Hypothalamus (tissue), 51 donors: ENCODE measurements around the gene FBXW4.
A peak's percentile ranks its signal among the peaks of the same experiment; 100 is the strongest.

Experiments used
- DNase-seq, 51 donors: peaks; one replicate each; lab custom pipeline; 2025; lab: John Stamatoyannopoulos, UW

FBXW4 gene

DNA sequence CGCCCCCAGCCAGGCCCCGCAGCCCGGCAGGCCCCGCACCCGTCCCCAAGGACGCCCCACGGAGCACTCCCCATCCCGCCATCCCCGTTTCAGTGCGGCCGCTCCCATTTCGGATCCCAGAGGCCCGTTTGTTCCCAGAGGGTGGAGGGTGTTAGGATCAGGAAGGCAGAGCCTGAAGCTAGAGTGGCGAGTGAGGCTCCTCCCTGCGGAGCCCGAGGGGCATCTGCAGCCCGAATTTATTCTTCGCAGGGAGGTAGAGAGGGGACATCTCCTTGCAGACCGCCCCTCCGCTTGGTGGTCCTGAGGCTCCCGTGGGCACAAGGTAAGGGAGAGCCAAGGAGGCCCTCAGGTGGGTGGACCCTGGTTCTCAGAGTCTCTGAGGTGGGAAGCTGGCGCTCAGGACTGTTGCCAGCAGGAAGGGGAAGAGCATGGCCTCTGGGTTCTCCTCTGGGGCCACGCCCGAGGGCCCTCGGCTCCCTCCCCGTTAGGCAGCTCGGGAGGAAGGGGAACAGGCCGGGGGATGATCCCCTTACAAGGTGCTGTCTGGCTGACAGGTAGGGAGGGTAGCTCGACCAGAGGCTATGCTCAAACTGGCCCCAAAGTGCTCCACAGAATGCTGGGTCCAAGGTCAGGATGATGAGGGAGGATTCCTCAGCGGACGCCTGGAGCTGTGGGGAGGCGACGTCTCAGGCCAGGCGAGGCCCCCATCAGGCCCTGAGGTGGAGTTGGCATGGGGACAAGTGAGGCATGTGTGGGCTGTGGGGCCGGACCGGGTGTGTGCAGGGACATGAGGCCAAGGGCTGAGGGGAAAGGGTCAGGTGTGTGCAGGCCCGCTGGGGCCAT is 124.3 kb downstream of the FBXW4 start:
- DNase-seq, result peak in 10 of 51 donors; percentile 13 to 72 (median 26)

DNA sequence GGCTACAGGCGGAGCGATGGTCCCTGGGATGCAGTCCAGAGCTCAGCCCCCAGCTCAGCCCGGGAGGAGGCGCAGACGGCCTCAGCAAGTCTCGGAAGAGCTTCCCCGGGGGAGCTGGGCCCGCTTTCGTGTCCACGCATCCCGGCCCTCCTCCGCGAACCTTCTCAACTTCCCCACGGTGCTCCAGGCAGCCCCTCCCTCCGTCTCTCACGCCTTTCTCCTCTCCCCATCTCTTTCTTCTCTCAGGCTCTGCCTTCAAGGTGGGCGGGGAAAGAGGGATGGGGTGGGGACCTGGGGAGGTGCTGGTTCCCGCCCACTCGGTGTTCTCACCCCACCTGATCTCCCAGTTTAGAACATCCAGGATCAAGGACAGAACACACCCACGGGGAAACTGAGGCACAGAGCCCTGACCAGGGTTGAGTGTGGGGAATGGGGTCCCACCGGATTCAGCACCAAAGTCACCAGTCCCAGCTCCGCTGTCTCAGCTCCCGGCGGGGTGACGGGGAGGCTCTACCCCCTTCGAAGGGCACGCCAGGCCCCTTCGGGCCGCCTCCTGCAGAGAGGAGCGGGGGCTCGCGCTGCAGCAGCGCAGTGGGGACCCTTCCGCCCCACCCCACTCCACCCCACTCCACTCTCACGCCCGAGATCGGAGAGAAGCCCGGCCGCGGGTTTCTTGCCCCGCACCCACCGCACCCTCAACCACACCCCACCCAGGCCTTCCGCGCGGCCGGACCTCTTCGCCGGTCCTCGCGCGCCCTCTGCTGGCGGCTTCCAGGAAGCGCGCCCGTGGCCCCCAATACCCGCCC is 125.1 kb downstream of the FBXW4 start:
- peak in 43 of 51 donors; percentile 10 to 86 (median 51) for DNase-seq

DNA sequence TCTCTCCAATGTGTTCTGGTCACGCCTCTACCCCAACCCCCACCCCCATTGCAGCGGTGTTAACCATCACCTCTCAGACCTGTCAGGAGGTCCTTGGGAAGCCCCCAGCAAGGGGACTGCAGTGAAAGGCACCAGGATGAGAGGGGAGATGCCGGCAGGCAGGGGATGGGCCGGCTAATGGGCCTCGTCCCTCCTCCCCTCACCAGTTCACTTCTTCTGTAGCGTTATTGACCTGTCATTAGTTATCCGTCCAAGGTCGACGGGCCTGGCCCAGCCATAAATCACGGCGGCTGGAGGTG is 125.7 kb downstream of the FBXW4 start:
- DNase-seq, result no peak

DNA sequence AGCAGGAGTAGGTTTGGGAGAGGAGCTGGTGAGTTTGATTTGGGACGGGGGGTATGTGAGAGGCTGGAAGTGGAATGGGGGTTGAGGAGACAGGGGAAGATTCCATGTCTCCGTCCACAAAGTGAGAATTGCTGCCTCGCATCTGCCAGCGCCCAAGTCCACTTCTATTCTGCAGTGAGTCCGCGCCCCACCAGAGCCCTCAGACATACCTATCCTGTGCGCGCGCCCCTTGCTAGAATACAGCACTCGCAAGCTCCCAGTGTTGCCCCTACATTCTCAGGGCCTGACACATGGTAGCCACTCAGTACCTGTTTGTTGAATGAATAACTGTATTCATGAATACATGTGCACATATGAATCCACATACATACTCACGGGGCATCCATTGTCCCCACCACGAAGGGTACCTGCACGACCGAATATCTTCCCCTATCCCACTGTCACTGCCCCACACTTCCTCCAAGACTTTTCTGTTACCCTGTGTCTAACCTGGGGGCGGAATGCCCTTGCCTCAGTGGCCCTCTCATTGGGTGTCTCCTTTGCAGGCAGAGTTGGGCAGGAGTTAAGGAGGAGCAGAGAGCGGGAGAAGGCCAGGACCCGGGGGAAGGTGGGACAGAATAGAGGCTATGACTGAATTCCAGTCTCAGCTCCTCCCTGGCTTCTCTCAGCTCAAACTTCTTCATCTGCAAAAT is 126.8 kb downstream of the FBXW4 start:
- DNase-seq, result no peak

DNA sequence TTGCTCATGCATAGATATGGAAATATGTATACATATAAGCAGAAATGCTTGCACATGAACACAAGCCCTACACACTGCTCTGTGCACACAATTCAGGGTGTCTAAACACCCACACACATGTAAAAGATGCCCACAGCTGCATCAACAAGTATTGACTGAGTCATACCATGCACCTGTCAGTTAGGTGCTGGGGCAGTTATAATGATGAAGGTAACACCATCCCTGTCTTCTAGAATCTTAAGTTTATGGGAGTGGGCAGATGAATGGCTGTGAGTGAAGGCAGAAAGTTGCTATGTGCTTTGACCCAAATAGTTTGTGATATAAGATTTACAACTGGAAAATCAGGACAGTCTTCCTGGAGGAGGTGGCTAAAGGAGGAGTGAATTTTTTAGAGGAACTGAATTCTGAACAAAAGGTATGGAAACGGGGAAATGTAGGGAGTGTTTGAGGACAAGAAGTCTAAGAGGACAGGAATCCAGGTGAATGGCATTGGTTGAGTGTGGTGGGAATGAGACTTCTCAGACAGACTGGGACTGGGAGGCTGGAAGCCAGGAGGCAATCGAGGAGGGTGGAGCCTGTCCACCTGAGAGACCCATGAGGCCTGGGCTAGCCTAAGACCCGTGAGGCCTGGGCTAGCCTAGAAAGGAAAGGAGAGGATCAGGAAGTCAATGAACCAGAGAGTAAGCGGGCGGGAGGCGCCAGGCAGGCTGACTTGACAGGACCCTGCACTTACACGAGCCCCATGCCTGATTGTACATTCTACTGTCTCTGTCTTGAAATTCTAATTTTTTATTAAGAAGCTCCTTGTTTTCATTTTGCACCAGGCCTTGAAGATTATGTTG is 127.6 kb downstream of the FBXW4 start:
- no peak for DNase-seq

DNA sequence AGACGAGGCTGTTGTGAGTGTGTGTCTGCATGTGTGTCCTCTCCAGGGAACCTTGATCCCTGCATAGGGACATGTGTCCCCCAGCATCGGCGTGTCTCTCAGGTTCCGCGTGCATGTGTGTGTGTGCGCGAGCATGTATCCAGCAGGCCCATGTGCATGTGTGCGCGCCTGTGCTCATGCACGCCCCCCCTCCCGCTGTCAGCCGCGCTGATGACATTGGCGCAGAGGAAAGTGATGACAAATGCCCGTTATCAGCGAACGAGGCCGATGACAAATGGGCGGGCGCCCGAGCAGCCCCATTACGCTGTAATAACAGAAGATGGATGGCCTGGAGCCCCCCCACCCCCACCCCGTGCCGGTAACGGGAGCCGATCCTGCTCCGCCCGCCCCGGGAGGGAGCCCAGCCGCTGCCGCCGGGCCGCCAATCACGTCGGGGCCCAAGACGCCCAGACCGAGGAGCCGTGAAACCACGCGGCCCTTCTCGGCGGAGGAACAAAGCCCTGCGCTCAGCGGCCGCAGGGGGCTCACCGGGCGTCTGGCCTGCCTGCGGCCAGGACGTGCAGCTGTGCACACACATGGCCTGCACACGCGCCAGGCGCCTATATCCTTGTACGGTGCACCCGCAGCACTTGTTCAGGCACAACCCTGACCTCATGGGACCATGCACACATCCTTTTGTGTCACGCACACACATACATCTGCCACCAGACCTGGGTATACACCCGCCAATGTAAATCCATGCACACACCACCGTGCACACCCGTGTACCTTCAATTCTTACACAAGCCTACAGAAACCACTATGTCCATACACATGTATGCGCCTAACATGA is 128.4 kb downstream of the FBXW4 start:
- DNase-seq, result peak in 13 of 51 donors; percentile 13 to 40 (median 20)

DNA sequence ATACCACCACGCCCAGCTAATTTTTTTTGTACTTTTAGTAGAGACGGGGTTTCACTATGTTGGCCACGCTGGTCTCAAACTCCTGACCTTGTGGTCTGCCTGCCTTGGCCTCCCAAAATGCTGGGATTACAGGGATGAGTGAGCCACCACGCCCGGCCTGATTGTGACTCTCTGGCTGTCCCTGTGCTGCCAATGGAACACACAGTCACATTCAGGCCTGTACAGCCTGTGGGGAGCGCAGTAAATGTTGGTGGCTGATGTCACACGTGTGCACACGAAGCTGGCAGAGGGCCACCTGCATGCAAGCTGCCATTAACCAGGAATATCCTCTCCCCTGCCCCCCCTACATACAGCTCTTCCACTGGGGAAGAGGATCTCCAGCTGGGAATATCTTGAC is 129.0 kb downstream of the FBXW4 start:
- no peak for DNase-seq

DNA sequence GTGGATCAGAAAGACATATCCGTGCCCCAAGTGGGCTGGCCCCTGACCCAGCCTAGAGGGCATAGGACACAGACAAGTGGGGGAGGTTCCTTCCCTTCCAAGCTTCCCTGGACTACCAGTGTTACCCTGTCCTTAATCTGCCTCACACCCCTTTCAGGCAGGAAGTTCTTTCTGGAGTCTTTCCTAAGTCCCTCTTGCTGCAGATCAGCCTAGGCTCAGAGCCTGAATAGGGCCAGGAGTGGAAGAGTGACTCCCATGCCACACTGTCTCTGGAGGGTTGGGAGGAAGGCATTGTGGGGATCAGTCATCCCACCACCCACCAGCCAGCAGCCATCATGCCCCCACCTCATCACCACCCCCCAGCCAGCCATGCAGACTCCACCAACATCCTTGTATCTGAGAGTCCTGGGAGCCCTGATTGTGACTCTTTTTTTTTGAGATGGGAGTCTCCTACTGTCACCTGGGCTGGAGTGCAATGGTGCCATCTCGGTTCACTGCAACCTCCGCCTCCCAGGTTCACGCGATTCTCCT is 129.5 kb downstream of the FBXW4 start:
- DNase-seq, result no peak

DNA sequence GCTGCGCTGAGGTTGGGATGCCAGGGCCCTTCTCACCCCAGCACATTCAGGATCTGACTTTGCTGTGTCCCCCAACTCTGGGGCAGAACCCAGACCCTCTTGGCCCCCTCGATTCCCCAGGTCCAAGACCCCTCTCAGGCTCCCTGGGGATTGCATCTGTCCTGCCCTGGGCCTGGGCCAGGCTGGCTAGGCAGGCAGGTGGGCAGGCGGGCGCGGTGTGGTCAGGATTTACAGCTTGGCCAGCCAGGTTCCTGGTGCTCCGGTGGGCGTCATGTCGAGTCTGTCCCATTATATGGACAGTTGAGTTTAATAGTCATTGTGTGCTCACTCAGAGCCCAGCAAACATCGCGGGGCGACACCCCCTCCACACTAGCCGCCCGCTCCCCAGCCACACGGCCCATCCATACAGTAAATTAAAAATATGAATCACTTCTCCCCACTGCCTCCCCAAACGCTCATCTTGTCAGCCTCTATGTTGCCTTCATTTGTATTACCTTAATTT is 130.4 kb downstream of the FBXW4 start:
- no peak for DNase-seq

DNA sequence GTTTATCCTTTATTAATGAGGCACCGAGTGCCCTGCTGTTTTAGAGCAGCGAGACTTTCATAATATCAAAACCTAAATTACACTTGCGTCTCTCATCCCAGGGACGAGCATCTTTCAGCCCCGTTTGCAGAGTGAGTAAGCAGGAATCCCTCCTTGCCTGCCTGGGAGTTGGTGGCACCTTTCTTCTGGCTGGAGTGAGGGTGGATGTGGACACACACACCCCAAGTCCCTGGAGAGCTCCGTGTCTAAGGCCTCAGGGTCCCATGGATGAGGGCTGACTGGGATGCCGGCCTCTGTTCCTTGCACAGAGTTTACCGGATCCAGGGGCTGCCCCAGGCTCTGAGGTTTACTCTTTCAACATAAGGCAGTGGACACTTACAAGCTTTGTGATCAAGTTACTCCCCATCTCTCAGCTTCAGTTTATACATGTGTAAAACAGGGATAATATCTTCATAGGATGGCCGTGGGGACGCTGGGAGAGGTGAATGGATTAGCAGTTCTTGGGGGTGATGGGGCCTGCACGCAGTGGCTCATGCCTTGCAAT is 131.4 kb downstream of the FBXW4 start:
- DNase-seq, result no peak

DNA sequence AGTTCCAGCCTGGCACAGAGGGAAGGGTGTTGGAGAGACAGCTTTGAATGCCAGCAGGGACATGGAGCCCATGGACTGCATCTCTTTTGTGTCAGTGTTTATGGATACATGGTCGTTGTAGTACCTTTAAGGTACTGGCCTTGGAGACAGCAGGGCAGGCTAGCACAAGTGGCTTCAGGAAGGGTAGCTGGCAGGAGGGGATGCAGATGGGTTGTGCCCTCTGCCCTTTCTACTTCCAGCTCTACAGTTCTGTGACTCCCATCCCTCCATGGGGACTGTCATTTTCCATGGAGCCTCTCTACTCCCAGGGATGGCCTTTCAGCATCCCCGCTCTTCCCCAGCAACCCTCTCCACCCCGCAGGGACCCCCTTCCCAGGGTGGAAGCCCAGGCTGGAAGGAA is 132.0 kb downstream of the FBXW4 start:
- DNase-seq, result no peak

DNA sequence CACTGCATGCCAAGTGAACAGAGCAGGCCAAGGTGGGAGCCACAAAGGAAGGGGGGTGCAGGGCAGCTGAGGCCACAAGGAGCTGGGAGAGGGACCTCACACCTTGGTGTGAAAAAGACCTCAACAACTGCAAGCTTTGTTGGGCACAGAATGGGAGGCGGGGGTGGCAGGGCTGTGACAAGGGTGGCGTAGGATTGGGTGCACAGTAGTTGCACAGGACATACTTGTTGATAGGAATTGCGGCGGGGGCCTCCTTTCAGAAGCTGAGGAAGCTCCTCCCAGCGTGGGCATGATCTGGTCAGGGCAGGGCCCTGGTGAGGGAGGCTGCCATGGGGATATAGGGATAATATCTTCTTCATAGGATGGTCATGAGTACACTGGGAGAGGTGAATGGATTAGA is 132.7 kb downstream of the FBXW4 start:
- no peak for DNase-seq

DNA sequence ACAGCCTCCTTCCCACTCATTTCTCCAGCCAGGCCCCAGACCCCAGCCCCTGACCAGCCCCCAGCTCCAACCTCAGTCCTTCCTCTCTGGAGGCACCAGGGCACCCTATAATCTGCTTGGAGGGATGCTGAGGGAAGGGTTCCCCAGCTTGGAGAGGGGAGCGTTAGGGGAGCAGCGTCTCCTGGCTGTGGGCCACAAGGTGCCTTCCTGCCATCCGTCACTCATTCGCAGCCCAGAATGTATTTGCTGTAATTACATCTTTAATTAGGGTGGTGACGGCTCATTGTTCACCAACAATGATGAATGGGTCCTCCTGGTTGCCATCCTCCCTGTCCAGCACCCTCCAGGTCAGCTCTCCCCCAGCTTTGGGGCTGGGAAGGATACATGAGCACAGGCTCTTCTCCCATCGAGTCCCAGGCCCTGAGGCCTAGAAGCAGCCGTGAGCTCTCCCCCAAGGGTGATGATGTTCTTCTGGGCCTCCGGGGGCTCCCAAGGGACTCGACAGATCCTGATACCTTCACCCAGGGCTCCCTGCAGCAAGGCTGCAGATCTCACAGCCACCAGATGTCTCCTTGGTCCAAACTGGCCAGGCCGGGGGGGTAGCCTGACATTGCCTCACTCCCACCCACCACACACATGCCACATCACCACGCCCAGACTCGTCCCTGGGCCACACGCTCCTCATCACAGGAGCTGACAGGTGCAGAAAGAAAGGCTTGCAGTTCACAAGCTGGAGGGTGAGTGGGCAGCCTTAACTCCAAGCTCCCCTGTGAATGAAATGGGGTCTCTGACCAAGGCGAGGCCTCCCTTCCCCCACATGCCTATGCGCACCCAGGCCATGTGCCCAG is 133.7 kb downstream of the FBXW4 start:
- no peak for DNase-seq
